Measurements from ENCODE around the gene NTRK2.

NTRK2 gene

DNA sequence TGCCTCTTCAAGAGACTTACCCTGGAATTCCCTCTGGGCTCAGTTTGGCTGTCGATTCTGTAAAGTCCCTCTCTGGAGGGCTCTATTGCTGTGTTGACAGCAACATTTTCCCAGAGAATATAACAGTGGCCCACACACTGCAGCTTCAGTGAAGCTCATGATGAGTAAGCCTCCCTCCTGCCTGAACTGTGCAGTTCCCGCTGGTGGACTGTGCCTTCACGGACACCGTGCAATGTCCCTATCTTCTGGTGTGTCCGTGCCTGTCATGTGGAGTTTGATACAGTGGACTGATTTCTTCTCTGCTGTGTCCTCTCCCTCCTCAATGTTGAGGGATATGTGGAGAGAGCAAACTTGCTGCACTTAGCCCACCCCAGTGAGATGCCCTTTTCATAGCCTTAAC is 109.0 kb downstream of the NTRK2 start:
- FAIRE-seq (no peak), DNase-seq (ENCODE audit: insufficient read length, low spot score) (no peak)

DNA sequence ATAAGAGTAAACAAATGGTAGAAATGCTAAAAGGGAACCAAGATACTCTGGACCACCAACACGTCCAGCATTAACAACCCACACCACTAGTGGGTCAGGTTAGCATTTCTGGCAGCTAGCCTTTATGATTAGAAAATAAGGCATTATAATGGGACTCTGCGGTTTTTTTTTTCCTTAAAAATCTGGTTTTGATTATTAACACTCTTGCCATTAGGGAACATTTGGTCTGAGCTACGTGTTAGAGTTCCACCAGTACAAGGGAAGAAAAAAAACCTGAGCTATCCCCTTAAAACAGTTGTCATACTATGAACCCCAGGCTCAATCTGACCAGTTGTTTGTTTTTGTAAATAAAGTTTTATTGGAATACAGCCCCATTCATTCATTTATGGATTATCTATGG is 110.4 kb downstream of the NTRK2 start:
- DNase-seq (ENCODE audit: insufficient read length, low spot score), result no peak
- FAIRE-seq, result no peak

DNA sequence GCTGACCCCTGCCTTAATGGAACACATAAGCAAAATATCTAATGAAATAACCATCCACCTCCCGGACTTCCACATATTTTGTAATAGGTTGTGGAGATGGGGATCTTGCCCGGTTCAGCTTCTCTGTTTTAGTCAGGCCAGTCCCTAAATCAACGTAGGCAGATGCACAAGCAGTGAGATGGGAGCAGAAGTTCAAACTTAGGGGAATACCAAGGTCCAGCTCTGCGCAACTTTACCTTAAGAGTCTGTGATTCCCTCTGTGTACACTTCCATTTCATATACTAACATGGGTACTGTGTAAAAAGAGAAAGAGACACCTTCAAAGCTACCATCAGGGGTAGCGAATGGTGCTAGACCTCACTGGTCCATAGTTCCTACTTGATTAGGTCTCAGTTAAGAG is 110.9 kb downstream of the NTRK2 start:
- DNase-seq (ENCODE audit: insufficient read length, low spot score) (no peak), FAIRE-seq (no peak)

DNA sequence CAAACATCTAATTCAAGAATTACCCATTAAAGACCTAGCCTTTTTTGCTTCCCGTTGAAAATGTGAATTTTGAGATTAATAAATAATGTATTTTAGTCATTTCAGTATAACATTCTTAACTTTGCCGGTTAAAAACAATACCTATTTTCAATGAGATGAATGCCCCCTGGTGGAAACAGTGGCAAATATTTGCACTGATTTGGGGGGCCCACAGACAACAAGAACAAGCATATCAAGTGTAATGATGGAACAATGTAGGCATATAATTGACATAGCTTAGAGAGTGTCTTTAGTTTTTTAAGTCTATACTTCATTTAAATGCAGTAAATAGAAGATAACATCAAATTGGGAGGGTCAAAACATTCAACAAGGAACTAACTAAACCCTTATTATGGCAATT is 111.9 kb downstream of the NTRK2 start:
- FAIRE-seq, result no peak
- DNase-seq (ENCODE audit: insufficient read length, low spot score), result no peak

DNA sequence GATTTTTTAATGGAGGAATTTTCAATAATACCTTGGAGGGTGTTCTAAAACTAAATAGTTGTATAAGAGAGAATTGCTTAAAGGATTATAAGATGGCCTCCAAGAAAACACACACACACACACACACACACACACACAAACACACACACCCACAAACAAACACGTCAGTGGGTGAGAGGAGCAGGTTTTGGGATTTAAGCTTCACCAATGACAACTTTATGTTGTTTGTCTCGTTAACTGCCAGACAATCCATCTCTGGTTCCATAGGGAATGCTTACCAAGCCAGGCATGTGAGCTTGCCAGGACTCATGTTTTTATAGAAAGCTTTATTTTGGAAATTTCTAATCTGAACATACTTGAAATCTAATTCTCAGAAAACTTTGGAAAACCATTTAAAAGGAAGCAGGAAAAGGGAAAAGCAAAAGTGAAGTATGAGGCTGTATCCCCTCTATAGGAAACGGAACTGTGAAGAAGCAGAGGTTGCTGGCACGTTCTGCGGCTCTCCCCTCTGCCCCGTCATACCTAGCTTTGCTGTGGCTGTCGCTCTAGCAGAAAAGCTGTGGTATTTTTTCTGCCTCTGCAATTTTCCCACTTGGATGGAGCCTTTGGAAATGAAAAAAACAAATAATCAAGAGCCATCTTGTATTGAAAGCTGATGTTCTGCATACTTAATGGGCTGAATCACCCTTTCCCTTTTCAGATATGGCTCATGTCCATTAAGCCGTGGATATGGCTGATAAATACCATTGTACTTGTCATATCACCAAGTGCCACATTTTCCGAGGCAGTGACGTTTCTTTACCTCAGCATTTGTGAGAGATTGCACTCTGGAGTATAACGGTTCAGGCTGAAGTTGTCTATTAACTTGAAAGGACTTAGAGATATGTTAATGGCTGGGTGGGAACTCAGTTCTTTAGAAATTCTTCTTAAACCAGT is 112.7 kb downstream of the NTRK2 start:
- FAIRE-seq, result no peak

DNA sequence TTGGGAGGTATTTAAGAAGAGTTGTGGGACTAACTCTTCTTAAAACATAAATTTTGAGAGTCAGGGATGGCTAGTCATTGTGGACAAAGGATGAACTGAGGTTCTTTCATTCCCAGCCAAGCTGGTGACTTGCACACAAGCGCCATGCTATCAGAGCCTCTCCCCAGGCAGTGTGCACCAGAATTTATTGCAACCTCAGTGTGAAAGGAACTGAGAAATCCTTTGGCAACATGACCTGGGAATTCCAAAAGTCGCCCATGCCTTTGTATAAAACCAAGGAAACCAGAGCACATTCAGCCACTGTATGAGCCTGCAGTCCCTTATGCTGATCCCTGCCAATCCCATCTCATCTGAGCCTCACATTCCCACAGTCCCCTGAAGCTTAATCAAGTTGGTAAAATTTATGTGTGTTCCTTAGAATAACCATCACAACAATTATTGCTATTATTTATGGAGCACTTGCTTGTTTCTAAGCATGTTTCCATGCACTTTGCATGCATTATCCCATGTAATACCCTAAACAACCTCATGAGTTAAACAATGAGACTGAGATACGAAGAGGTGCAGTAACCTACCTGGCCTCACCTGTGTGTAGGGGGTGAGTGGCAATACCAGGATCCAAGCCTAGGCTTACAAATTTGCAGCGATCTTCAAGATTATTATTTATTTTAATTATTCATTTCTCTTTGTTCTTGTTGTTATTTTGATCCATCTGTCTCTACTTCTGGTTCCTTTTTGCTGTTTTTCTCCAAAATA is 116.4 kb downstream of the NTRK2 start:
- DNase-seq (ENCODE audit: insufficient read length, low spot score) (no peak), FAIRE-seq (no peak)

More for the DNA sequence above, 112.7 kb downstream of the NTRK2 start:
- no peak for DNase-seq (ENCODE audit: insufficient read length, low spot score)

DNA sequence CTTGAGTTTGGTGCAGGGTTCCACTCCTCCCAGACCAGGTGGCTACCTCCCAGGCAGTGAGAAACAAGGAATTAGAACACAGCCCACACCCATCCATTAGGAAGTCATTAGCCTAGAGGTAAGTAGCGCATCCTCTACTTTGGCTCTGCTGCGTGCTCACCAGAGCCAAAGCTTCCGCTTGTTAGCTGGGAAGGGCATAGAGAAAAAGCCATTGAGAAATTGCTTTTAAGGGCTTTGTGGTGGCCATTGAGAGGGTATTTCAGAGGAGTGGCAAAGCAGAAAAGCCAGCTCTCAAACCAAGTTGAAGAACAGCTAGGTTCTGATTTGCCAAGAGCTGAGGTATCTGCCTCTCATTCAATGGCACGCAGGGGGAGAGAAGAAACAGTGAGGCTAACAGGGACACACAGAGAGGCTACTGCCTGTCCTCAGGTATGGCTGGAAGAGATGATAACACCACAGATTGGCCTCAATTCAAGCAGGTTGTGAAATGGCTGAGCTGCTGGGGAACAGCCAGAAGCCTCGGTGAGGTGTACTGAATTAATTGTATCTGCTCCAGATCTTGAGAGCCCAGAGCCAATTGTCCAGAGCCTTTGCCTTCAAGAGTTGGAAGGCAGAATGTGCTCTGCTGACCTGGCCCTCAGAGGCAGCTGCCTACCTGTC is 119.4 kb downstream of the NTRK2 start:
- no peak for DNase-seq (ENCODE audit: insufficient read length, low spot score)
- no peak for FAIRE-seq

GRCh38 chr9:84789463-84789830 is 119.9 kb downstream of the NTRK2 start:
- FAIRE-seq (no peak), DNase-seq (ENCODE audit: insufficient read length, low spot score) (no peak)

- FAIRE-seq, result no peak
- no peak for DNase-seq (ENCODE audit: insufficient read length, low spot score)
Observed at GRCh38 chr9:84791643-84792042, 122.1 kb downstream of the NTRK2 start.

DNA sequence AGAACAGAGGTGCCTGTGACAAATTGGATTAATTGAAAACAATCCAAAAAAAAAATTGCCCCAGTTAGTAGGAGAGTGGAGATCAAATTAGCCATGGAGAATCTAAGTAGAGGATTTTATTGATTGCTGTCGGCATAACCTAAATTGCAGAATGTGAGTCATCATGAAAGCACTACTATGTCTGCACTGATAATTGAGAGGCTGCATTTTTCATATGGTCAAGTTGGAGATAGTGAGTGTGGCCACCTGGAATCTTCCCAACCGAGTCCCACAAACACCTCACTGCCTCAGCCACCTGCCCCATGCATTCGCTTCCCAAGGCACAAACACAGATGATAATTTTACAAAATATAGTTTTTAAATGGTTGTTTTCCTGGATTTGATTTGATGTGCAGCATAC is 123.7 kb downstream of the NTRK2 start:
- FAIRE-seq (no peak), DNase-seq (ENCODE audit: insufficient read length, low spot score) (no peak)

DNA sequence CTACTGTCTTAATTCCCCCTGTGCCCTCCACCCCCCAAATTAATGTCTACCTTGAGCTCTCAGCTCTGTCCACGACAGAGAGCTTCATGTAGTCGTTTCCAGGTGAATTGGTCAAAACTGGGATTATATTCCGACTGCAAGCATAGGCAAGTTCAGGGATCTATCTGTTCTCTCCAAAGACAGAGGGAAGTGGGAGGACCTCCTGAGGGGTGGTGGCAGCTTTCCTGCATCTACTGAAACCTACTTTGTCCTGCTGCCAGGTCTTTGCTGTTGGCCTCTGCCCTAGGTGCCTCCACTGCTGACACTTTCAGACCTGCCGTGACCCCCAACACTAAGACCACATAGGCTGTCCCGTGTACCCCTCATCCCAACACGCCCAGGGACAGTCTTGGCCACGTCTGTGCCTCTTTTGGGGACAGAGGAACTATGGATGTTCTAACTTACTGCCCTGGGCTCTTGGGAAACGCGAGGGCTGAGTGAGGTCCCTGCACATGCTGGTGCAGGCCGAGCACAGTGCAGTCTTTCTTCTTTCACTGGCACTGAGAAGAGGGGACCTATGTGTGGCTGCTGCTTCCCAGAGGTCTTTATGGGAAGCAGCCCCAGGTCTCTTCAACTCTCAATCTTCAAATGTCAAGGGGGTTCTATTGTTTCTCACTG is 125.6 kb downstream of the NTRK2 start:
- DNase-seq (ENCODE audit: insufficient read length, low spot score) (no peak), FAIRE-seq (no peak)

DNA sequence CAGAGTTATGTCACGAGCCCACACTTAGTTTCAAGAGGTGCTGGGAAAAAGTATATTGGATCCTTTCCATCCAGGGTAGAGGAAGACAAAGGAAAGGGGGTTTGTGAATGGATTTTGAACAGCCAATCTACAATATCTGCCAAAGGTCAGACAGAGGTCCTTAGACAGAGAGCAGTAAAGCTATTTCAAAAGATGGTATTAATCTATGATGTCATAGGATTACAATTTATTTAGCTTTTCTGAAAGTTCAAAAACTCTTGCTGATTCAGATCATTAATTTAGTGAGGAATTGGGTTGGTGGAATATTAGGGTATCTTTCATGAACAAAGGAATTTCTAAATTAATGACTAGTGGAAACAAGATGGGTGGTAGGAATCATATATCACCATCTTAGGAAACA is 126.9 kb downstream of the NTRK2 start:
- FAIRE-seq, result no peak

DNA sequence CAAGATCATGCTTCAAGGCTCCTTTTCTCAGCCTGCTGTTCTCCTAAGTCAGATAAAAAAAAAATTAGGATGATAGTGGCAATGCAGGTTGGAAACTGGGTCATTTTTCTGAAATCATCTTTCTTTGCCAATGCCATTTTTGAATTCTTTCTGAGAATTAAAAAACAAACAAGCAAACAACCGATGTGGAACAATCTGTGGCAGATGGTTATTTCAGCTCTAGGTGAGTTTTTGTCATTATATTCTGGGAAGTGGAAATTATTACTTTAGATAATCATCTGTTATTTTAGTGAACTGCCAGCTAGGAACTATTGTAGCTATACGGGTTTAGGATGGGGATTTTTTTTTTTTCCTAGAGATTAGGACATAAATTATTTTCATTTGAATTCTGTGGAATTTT is 129.7 kb downstream of the NTRK2 start:
- FAIRE-seq (no peak), DNase-seq (ENCODE audit: insufficient read length, low spot score) (no peak)

More for the DNA sequence above, 126.9 kb downstream of the NTRK2 start:
- DNase-seq (ENCODE audit: insufficient read length, low spot score), result no peak

GRCh38 chr9:84804951-84805694 is 135.6 kb downstream of the NTRK2 start:
- no peak for FAIRE-seq
- DNase-seq (ENCODE audit: insufficient read length, low spot score), result no peak

DNA sequence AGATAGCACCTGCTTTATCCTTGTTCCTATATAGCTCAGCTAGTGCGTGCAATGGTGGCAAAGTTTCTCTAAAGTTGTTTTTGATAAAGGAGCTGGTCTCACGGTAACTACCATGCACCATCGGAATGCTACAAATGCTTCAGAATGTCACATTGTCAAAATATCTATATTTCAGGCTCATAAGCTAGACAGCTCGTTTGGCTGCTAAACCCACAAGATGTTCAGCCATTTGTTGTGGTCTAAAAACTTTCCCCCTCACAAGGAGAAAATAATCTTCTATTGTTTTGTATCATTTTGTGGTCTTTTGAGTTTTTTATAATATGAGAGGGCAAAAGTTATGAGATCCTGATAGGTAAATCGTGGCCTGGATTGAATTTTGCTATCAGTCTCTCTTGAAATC is 137.9 kb downstream of the NTRK2 start:
- DNase-seq (ENCODE audit: insufficient read length, low spot score) (no peak), FAIRE-seq (no peak)

DNA sequence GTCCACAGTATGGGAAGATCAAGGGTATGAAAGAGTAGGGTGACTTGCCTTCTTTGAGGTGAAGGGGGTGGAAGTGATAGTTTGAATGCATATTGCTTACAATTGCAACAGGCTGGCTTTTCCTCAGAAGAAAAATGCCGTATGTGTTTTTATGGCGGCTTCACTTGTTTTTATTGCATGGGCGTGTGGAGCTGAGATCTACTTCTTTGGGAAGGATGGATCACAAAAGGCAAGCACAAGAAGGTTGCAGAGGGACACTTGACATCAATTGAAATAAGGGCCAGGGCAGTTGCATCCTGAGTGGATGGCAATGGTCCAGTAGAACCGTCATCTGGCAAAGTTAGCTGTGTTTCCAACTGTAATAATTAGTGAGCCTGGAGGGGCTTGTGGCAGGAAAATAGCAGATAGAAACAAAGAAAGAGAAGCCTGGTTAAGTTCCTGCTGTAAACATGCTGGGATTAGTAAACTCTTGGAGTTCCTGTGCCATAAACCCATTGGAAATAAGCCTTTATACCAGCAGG is 138.4 kb downstream of the NTRK2 start:
- no peak for FAIRE-seq

DNA sequence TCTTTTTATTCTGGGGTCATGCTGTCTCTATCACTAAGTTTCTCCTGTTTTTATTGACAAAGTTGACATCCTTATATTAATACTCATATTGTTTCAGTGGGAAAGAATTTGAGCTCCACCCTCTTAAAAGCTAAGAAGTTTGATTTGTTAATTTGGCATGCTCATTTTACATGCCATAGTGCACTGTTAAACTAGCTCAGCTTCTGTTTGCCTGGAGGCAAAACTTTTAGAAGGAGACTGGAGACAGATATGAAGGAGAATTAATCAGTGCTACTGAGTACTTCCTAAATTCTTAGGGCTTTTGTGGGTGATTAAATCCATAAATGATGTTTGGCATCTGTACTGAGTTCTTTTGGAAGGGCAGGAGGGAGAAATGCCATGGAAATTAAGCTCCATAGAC is 138.9 kb downstream of the NTRK2 start:
- DNase-seq (ENCODE audit: insufficient read length, low spot score) (no peak), FAIRE-seq (no peak)

More for the DNA sequence above, 138.4 kb downstream of the NTRK2 start:
- no peak for DNase-seq (ENCODE audit: insufficient read length, low spot score)

GRCh38 chr9:84811072-84811750 is 141.7 kb downstream of the NTRK2 start:
- DNase-seq (ENCODE audit: insufficient read length, low spot score), result no peak
- no peak for FAIRE-seq

DNA sequence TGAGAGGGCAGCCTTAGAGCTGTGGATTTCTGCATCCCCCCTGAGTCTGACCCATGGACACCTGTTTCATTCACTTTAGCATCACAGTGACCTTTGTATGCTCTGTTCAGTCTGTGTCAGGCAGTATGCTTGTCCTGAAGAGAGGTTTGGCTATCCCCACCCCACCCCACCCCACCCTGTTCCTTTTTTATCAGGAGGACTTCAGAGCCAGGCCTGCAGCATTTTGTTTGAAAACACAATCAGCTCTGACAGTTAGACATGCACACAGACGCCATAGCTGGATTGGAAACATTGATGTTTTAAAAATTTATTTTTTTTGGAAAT is 142.2 kb downstream of the NTRK2 start:
- FAIRE-seq (no peak), DNase-seq (ENCODE audit: insufficient read length, low spot score) (no peak)

- FAIRE-seq (no peak), DNase-seq (ENCODE audit: insufficient read length, low spot score) (no peak)
Observed at GRCh38 chr9:84812355-84812754, 142.8 kb downstream of the NTRK2 start.
